Suprapubic skin (tissue), 4 donors: ENCODE data around the gene ZNF408. TPM values are rescaled to one million over a fixed set of nuclear protein-coding genes. Genes with fewer than 3 reads are reported as not detected.

ENCODE experiments used
- DNase-seq, 2 donors: peaks; one replicate each; pipeline ENCODE4 v3.0.0-alpha.2; 2019; ENCODE audit warnings: low spot score in 2 of 2
- H3K27ac ChIP-seq: fragments of 200-600 bp; sonication (generic); one replicate; pipeline ENCODE4 v1.5.1; 2019
- H3K27me3 ChIP-seq: fragments of 200-600 bp; sonication (generic); one replicate; pipeline ENCODE4 v1.5.1; 2019
- H3K36me3 ChIP-seq: fragments of 200-600 bp; sonication (generic); one replicate; pipeline ENCODE4 v1.5.1; 2019
- H3K4me1 ChIP-seq: fragments of 200-600 bp; sonication (generic); one replicate; pipeline ENCODE4 v1.5.1; 2019
- H3K4me3 ChIP-seq: fragments of 200-600 bp; sonication (generic); one replicate; pipeline ENCODE4 v1.5.1; 2019; ENCODE audit warnings: mild to moderate bottlenecking
- H3K9me3 ChIP-seq: fragments of 200-600 bp; sonication (generic); one replicate; pipeline ENCODE4 v1.5.1; 2019
- EP300 ChIP-seq: sonication (generic); formaldehyde crosslinking; IDR thresholded peaks from one replicate; pipeline ENCODE4 v1.6.1; 2017; ENCODE audit warnings: antibody characterized with exemption
- POLR2A ChIP-seq, 2 donors: fragments of 450-650 bp; IDR thresholded peaks; one replicate each; pipeline ENCODE4 v1.6.1; 2017; ENCODE audit warnings: antibody characterized with exemption in 2 of 2, mild to moderate bottlenecking in 2 of 2, moderate library complexity in 2 of 2
- POLR2AphosphoS5 ChIP-seq, 3 donors: sonication (generic); formaldehyde crosslinking; IDR thresholded peaks; one replicate each; pipeline ENCODE4 v1.6.1; 2017; ENCODE audit warnings: antibody characterized with exemption in 3 of 3
- WGBS: methylation state at CpG from one replicate; pipeline ENCODE4 v1.1.5; 2018; 5-methylcytosine and 5-hydroxymethylcytosine counted together
- total RNA-seq, 4 donors: library from RNA; depleted of rRNA; stranded (reverse); fragments of >200 nt; gene quantifications; one replicate each; pipeline ENCODE4 v1.1.0, GENCODE V29; 2016
- TF ChIP-seq, protein P1 (sequence below), 2 donors: fragments of 200-600 bp in 1 of 2; fragments of 450-650 bp in 1 of 2; sonication (generic) in 1 of 2; IDR thresholded peaks; one replicate each; pipeline ENCODE4 v1.5.1; 2016 to 2019; ENCODE audit warnings: antibody characterized with exemption in 2 of 2, mild to moderate bottlenecking in 1 of 2, moderate library complexity in 1 of 2

ZNF408 gene
- total RNA-seq, 4 donors from 2014 or later: 11.6 to 25.6 (median 13.7) TPM

GRCh38 chr11:46682773-46683752, 17.8 kb upstream of the ZNF408 start:
- Histone ChIP-seq H3K27ac (peak overlapping the region; percentile 3), H3K9me3 (no peaks in the 10 kb centered on the region), H3K36me3 (peaks cover 60% of the 10 kb centered on the region), H3K4me3 (no peak overlapping the region), H3K27me3 (no peaks in the 10 kb centered on the region), H3K4me1 (peaks cover 14% of the 10 kb centered on the region)
- 93% methylated on average over 11 of the region's 11 CpGs for WGBS
- TF ChIP-seq POLR2AphosphoS5 (IDR thresholded peaks at IDR 0.05) (no peak), EP300 (no peak), POLR2A (IDR thresholded peaks at IDR 0.05) (no peak)
- TF ChIP-seq, protein P1, sequence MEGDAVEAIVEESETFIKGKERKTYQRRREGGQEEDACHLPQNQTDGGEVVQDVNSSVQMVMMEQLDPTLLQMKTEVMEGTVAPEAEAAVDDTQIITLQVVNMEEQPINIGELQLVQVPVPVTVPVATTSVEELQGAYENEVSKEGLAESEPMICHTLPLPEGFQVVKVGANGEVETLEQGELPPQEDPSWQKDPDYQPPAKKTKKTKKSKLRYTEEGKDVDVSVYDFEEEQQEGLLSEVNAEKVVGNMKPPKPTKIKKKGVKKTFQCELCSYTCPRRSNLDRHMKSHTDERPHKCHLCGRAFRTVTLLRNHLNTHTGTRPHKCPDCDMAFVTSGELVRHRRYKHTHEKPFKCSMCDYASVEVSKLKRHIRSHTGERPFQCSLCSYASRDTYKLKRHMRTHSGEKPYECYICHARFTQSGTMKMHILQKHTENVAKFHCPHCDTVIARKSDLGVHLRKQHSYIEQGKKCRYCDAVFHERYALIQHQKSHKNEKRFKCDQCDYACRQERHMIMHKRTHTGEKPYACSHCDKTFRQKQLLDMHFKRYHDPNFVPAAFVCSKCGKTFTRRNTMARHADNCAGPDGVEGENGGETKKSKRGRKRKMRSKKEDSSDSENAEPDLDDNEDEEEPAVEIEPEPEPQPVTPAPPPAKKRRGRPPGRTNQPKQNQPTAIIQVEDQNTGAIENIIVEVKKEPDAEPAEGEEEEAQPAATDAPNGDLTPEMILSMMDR (IDR thresholded peaks at IDR 0.05): no peak
- no peak for DNase-seq

GRCh38 chr11:46684367-46684766, 16.5 kb upstream of the ZNF408 start:
- no peak for DNase-seq
- no peaks in the 10 kb centered on the region for H3K27me3 ChIP-seq
- H3K9me3 ChIP-seq: no peaks in the 10 kb centered on the region
- no peak overlapping the region for H3K4me3 ChIP-seq
- TF ChIP-seq EP300: no peak
- TF ChIP-seq, protein P1 (IDR thresholded peaks at IDR 0.05): no peak
- TF ChIP-seq POLR2A (IDR thresholded peaks at IDR 0.05): no peak
- no peak for TF ChIP-seq POLR2AphosphoS5 (IDR thresholded peaks at IDR 0.05)
- peaks cover 16% of the 10 kb centered on the region for H3K4me1 ChIP-seq
- no peak overlapping the region for H3K27ac ChIP-seq
- H3K36me3 ChIP-seq: peaks cover 53% of the 10 kb centered on the region
- WGBS: 72% methylated on average over 3 of the region's 3 CpGs

GRCh38 chr11:46686886-46687795, 13.7 kb upstream of the ZNF408 start:
- DNase-seq: no peak
- peaks cover 47% of the 10 kb centered on the region for H3K36me3 ChIP-seq
- H3K4me3 ChIP-seq: no peak overlapping the region

DNA sequence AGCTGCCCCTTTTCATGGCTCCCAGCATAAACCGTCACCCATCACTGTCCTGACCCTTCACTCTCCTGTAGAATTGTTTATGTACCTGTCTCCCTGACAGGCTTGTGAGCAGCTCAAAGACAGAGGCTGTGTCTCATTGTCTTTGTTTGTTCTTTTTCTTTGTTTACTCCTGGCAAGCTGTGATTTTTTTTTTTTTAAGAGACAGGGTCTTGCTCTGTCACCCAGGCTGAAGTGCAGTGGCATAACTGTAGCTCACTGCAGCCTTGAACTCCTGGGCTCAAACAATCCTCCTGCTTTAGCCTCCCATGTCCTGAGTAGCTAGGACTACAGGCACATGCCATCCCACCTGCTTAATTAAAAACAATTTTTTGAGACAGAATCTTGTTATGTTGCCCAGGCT, 10.1 kb upstream of the ZNF408 start:
- Histone ChIP-seq H3K9me3 (no peaks in the 10 kb centered on the region), H3K36me3 (peaks cover 79% of the 10 kb centered on the region), H3K27ac (no peak overlapping the region), H3K4me3 (no peak overlapping the region), H3K27me3 (no peaks in the 10 kb centered on the region), H3K4me1 (peaks cover 35% of the 10 kb centered on the region)
- TF ChIP-seq, protein P1 (IDR thresholded peaks at IDR 0.05): no peak
- TF ChIP-seq POLR2A (IDR thresholded peaks at IDR 0.05) (no peak), POLR2AphosphoS5 (IDR thresholded peaks at IDR 0.05) (no peak), EP300 (no peak)
- DNase-seq: no peak
- WGBS: 92% methylated on average over 1 of the region's 1 CpG

More at GRCh38 chr11:46686886-46687795, 13.7 kb upstream of the ZNF408 start:
- 45% methylated on average over 13 of the region's 15 CpGs for WGBS
- H3K27me3 ChIP-seq: no peaks in the 10 kb centered on the region
- TF ChIP-seq, protein P1 (IDR thresholded peaks at IDR 0.05): no peak
- TF ChIP-seq POLR2A (IDR thresholded peaks at IDR 0.05) (no peak), POLR2AphosphoS5 (IDR thresholded peaks at IDR 0.05) (no peak)
- peak overlapping the region; percentile 74 for H3K27ac ChIP-seq
- no peaks in the 10 kb centered on the region for H3K9me3 ChIP-seq
- peaks cover 16% of the 10 kb centered on the region for H3K4me1 ChIP-seq
